ENCODE measurements around the gene HIGD1C. TPM values are rescaled to one million over a fixed set of nuclear protein-coding genes. Genes with fewer than 3 reads are reported as not detected.

HIGD1C gene
- total and polyA plus RNA-seq, 2 of the 8 experiments (the other 6 are each of a cell fraction or from before 2014, with no cell fraction given) = not detected

DNA sequence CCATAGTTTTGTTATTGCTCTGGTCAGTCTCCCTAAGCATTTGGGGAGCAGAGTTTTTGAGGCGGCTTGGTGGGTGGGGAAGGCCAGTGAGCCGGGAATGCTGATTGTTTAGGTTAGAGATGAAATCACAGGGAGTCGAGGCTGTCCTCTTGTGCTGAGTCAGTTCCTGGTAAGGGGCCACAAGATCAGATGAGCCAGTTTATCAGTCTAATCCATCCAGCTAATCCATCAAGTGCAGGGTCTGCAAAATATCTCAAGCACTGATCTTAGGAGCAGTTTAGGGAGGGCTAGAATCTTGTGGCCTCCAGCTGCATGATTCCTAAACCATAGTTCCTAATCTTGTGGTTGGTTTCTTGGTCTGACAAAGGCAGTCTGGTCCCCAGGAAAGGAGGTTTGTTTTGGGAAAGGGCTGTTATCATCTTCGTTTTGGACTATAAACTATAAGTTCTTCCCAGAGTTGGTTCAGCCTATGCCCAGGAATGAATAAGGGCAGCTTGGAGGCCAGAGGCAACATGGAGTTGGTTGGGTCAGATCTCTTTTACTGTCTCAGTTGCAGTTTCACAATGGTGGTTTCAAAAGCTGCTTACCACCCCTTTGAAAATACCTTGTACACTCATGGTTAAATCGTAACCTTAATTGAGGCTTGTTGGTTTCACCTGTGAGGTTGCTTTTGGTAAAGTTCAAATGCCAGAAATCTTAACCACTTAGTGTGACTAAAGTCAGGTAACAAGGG lies 33.6 kb upstream of the HIGD1C start:
- Histone ChIP-seq H2BK5ac (ENCODE audit: low read depth, low read length) (no peak overlapping the region), H2BK120ac (replicated peaks; ENCODE audit: low read depth, low read length) (no peak overlapping the region), H3K36me3 (ENCODE audit: control insufficient read depth in 2 of 4, insufficient read depth in 4 of 4, low read length in 3 of 4) (peaks cover 0 to 2% (median 0%) of the 10 kb centered on the region in 4 experiments; a peak in 2 of 8 replicates), H3K18ac (ENCODE audit: extremely low read depth, low read length) (no peak overlapping the region), H2AK5ac (ENCODE audit: low read depth, low read length) (no peak overlapping the region), H2BK12ac (ENCODE audit: low read depth, low read length) (no peak overlapping the region), H2AFZ (ENCODE audit: low read length) (no peak overlapping the region), H3K4me1 (replicated peaks in 1 of 4; ENCODE audit: control insufficient read depth in 3 of 4, insufficient read depth in 4 of 4, low read length in 3 of 4) (peaks cover 0 to 3% (median 3%) of the 10 kb centered on the region in 4 experiments; a peak in 3 of 7 replicates), H3K9ac (replicated peaks in 1 of 4; ENCODE audit: extremely low read depth in 1 of 4, low read depth in 3 of 4, low read length in 3 of 4) (no peak overlapping the region), H4K5ac (ENCODE audit: insufficient read length, low read depth, low read length) (no peak overlapping the region), H3K27ac (ENCODE audit: low read depth, low read length) (no peak overlapping the region), H3K79me2 (ENCODE audit: control insufficient read depth in 1 of 2, insufficient read depth in 2 of 2, low read length in 2 of 2) (no peaks in the 10 kb centered on the region), H4K20me1 (replicated peaks in 1 of 2; ENCODE audit: control insufficient read depth in 1 of 2, insufficient read depth in 2 of 2, low read length in 2 of 2) (no peaks in the 10 kb centered on the region), H3K4ac (replicated peaks; ENCODE audit: insufficient read length, low read depth, low read length) (no peak overlapping the region), H2BK20ac (ENCODE audit: low read length) (no peak overlapping the region), H3K27me3 (replicated peaks in 1 of 4; ENCODE audit: control insufficient read depth in 3 of 4, extremely low read depth in 1 of 4, insufficient read depth in 3 of 4, low read length in 3 of 4) (no peaks in the 10 kb centered on the region), H4K8ac (ENCODE audit: extremely low read depth, insufficient read depth, low read length) (no peak overlapping the region), H2BK15ac (ENCODE audit: low read length) (no peak overlapping the region), H3K23me2 (ENCODE audit: low read depth, low read length) (no peaks in the 10 kb centered on the region), H3K14ac (ENCODE audit: insufficient read length) (no peak overlapping the region), H3K4me3 (ENCODE audit: extremely low read depth in 1 of 4, insufficient read depth in 2 of 4, low read depth in 3 of 4, low read length in 4 of 4) (no peak overlapping the region), H3K4me2 (ENCODE audit: insufficient read depth in 1 of 2, low read depth in 2 of 2, low read length in 2 of 2) (no peak overlapping the region), H3K56ac (replicated peaks; ENCODE audit: insufficient read length, low read depth, low read length) (no peak overlapping the region), H3K9me3 (ENCODE audit: insufficient read depth in 2 of 2, low read depth in 1 of 2, low read length in 1 of 2) (peaks cover 23 to 25% of the 10 kb centered on the region in 2 experiments), H3K23ac (ENCODE audit: insufficient read length) (no peak overlapping the region), H3K79me1 (ENCODE audit: low read depth, low read length) (no peaks in the 10 kb centered on the region), H4K91ac (replicated peaks; ENCODE audit: insufficient read length, low read length) (no peak overlapping the region)
- DNase-seq (ENCODE audit: low read depth in 1 of 2, low spot score in 2 of 2) = no peak
- FAIRE-seq = no peak
- TF ChIP-seq BCL11A (IDR thresholded peaks at IDR 0.05; ENCODE audit: low read depth in 2 of 2, low read length in 2 of 2) (no peak), CTBP2 (IDR thresholded peaks at IDR 0.05; ENCODE audit: borderline replicate concordance, insufficient read depth, insufficient read length, low read length) (no peak), KDM5A (IDR thresholded peaks at IDR 0.05; ENCODE audit: low read length) (no peak)
- POLR2A ChIA-PET (ENCODE audit: partially characterized antibody) = no interaction called here
- CTCF ChIA-PET (ENCODE audit: partially characterized antibody) = interaction anchor here (0.6 to 2.2 kb wide), 2 partner anchors 68 to 163 kb away, joined by 3 to 6 read pairs; no protein-coding TSS in a partner anchor
- 79% methylated on average over 5 of the region's 5 CpGs; no CpG with 5 or more reads in 1 of the 2 experiments for WGBS, 2 experiments (ENCODE audit: extremely low coverage in 1 of 2, insufficient coverage in 1 of 2, insufficient read length in 1 of 2, insufficient replicate concordance in 2 of 2, low coverage in 1 of 2, low lambda C conversion rate in 2 of 2, missing lambda C conversion rate in 1 of 2)

All from H1 (cell line).